H9 (cell line): ENCODE measurements around the gene PIK3C3. TPM values are rescaled to one million over a fixed set of nuclear protein-coding genes. Genes with fewer than 3 reads are reported as not detected.

Experiments used
- DNase-seq: peaks from one replicate; pipeline ENCODE4 v3.0.0-alpha.2; 2017
- H2AFZ ChIP-seq: one replicate; pipeline ENCODE4 v1.6.1; 2013; ENCODE audit warnings: mild to moderate bottlenecking, low read length, control low read depth, moderate library complexity
- H2AK5ac ChIP-seq: 2 replicates; pipeline ENCODE4 v1.6.1; 2013; ENCODE audit warnings: low read length, control low read depth, mixed read lengths; ENCODE audit not compliant: insufficient read length
- H2BK120ac ChIP-seq: one replicate; pipeline ENCODE4 v1.6.1; 2013; ENCODE audit warnings: low read depth, mild to moderate bottlenecking, low read length, control low read depth, inconsistent platforms; ENCODE audit not compliant: poor library complexity, severe bottlenecking
- H2BK12ac ChIP-seq: 2 replicates; pipeline ENCODE4 v1.6.1; 2013; ENCODE audit warnings: low read length, control low read depth, mixed read lengths, low read depth; ENCODE audit not compliant: insufficient read length
- H2BK15ac ChIP-seq: 2 replicates; pipeline ENCODE4 v1.6.1; 2013; ENCODE audit warnings: low read depth, low read length, control low read depth
- H2BK20ac ChIP-seq: one replicate; pipeline ENCODE4 v1.6.1; 2013; ENCODE audit warnings: low read depth, mild to moderate bottlenecking, low read length, control low read depth, inconsistent platforms; ENCODE audit not compliant: poor library complexity, severe bottlenecking
- H2BK5ac ChIP-seq: 2 replicates; pipeline ENCODE4 v1.6.1; 2013; ENCODE audit warnings: low read length, control low read depth, mixed read lengths; ENCODE audit not compliant: insufficient read length
- H3K14ac ChIP-seq: 2 replicates; pipeline ENCODE4 v1.6.1; 2013; ENCODE audit warnings: low read length, control low read depth; ENCODE audit not compliant: insufficient read depth
- H3K18ac ChIP-seq: 2 replicates; pipeline ENCODE4 v1.6.1; 2013; ENCODE audit warnings: low read depth, mild to moderate bottlenecking, mixed read lengths, low read length, control low read depth; ENCODE audit not compliant: insufficient read length
- H3K23ac ChIP-seq: 2 replicates; pipeline ENCODE4 v1.6.1; 2013; ENCODE audit warnings: low read length, control low read depth, mixed read lengths, low read depth; ENCODE audit not compliant: insufficient read length
- H3K23me2 ChIP-seq: 2 replicates; pipeline ENCODE4 v1.6.1; 2013; ENCODE audit warnings: low read depth, mild to moderate bottlenecking, mixed read lengths, low read length, control low read depth; ENCODE audit not compliant: insufficient read length, poor library complexity, severe bottlenecking
- H3K27ac ChIP-seq: 2 replicates; pipeline ENCODE4 v1.5.1; 2013; ENCODE audit warnings: low read length, control low read depth, mixed read lengths, low read depth; ENCODE audit not compliant: insufficient read length
- H3K27me3 ChIP-seq: 2 replicates; pipeline ENCODE4 v1.6.1; 2013; ENCODE audit warnings: low read length, control low read depth, inconsistent platforms; ENCODE audit not compliant: insufficient read depth
- H3K4ac ChIP-seq: 2 replicates; pipeline ENCODE4 v1.6.1; 2013; ENCODE audit warnings: low read depth, mild to moderate bottlenecking, control low read depth, inconsistent platforms, low read length, moderate library complexity
- H3K4me1 ChIP-seq: 2 replicates; pipeline ENCODE4 v1.6.1; 2013; ENCODE audit warnings: low read length, control low read depth, inconsistent platforms; ENCODE audit not compliant: insufficient read depth
- H3K4me2 ChIP-seq: 2 replicates; pipeline ENCODE4 v1.6.1; 2013; ENCODE audit warnings: low read length, control low read depth, mixed read lengths; ENCODE audit not compliant: insufficient read length, insufficient read depth
- H3K56ac ChIP-seq: 2 replicates; pipeline ENCODE4 v1.6.1; 2013; ENCODE audit warnings: low read depth, mild to moderate bottlenecking, mixed read lengths, low read length, control low read depth; ENCODE audit not compliant: insufficient read length
- H3K79me1 ChIP-seq: 2 replicates; pipeline ENCODE4 v1.6.1; 2013; ENCODE audit warnings: low read depth, mild to moderate bottlenecking, moderate library complexity, low read length, control low read depth, inconsistent platforms; ENCODE audit not compliant: insufficient read depth, poor library complexity, severe bottlenecking
- H3K79me2 ChIP-seq: 2 replicates; pipeline ENCODE4 v1.6.1; 2013; ENCODE audit warnings: low read length, control low read depth, inconsistent platforms; ENCODE audit not compliant: insufficient read depth
- H3K9ac ChIP-seq: 2 replicates; pipeline ENCODE4 v1.6.1; 2013; ENCODE audit warnings: low read length, control low read depth, mixed read lengths; ENCODE audit not compliant: insufficient read length; ENCODE audit errors: extremely low read depth
- H3K9me3 ChIP-seq: one replicate; pipeline ENCODE4 v1.6.1; 2013; ENCODE audit warnings: low read depth, low read length, inconsistent platforms; ENCODE audit not compliant: control insufficient read depth
- H3T11ph ChIP-seq: one replicate; pipeline ENCODE4 v1.6.1; 2013; ENCODE audit warnings: mild to moderate bottlenecking, low read length, control low read depth, inconsistent platforms
- H4K20me1 ChIP-seq: one replicate; pipeline ENCODE4 v1.6.1; 2013; ENCODE audit not compliant: control insufficient read depth, insufficient read length, insufficient read depth
- H4K5ac ChIP-seq: 2 replicates; pipeline ENCODE4 v1.6.1; 2013; ENCODE audit warnings: low read depth, mild to moderate bottlenecking, mixed read lengths, low read length, control low read depth; ENCODE audit not compliant: insufficient read length
- H4K8ac ChIP-seq: replicated peaks from 2 replicates; pipeline ENCODE4 v1.6.1; 2013; ENCODE audit warnings: low read length, control low read depth, mixed read lengths, low read depth; ENCODE audit not compliant: insufficient read length
- H4K91ac ChIP-seq: 2 replicates; pipeline ENCODE4 v1.6.1; 2013; ENCODE audit warnings: low read depth, mild to moderate bottlenecking, moderate library complexity, mixed read lengths, low read length, control low read depth; ENCODE audit not compliant: insufficient read length
- H3K27ac Mint-ChIP-seq, 3 experiments: 2 replicates in 2 of 3; 3 replicates in 1 of 3; pipeline ENCODE4 v1.8.0; 2020 to 2021; ENCODE audit warnings: mixed read lengths in 3 of 3, mild to moderate bottlenecking in 1 of 3, moderate library complexity in 1 of 3
- H3K27me3 Mint-ChIP-seq: 2 replicates; pipeline ENCODE4 v1.8.0; 2021; ENCODE audit warnings: low read depth, mild to moderate bottlenecking, moderate library complexity, mixed read lengths
- H3K36me3 Mint-ChIP-seq, 3 experiments: 2 replicates in 2 of 3; 3 replicates in 1 of 3; pipeline ENCODE4 v1.8.0; 2020 to 2021; ENCODE audit warnings: low read depth in 3 of 3, mixed read lengths in 3 of 3; ENCODE audit not compliant: insufficient read depth in 1 of 3
- H3K4me1 Mint-ChIP-seq, 2 experiments: 2 replicates each; pipeline ENCODE4 v1.8.0; 2020; ENCODE audit warnings: mixed read lengths in 2 of 2
- H3K4me3 Mint-ChIP-seq, 2 experiments: 2 replicates in 1 of 2; 3 replicates in 1 of 2; pipeline ENCODE4 v1.8.0; 2020 to 2021; ENCODE audit warnings: mild to moderate bottlenecking in 2 of 2, mixed read lengths in 2 of 2, moderate library complexity in 1 of 2
- H3K9me3 Mint-ChIP-seq, 2 experiments: 2 replicates in 1 of 2; 3 replicates in 1 of 2; pipeline ENCODE4 v1.8.0; 2020; ENCODE audit warnings: mild to moderate bottlenecking in 2 of 2, mixed read lengths in 2 of 2, moderate library complexity in 1 of 2
- total RNA-seq: library from RNA; stranded (reverse); gene quantifications from 2 replicates; pipeline ENCODE4 v1.2.1, GENCODE V29; 2021
- TF ChIP-seq, protein P1 (sequence below): fragments of 200-600 bp; sonication (generic); conservative IDR thresholded peaks from 3 replicates; pipeline ENCODE4 v1.8.0; 2021; ENCODE audit warnings: antibody characterized with exemption, mild to moderate bottlenecking

The PIK3C3 gene
- total RNA-seq, 1 experiment from 2014 or later: 48.8 TPM

DNA sequence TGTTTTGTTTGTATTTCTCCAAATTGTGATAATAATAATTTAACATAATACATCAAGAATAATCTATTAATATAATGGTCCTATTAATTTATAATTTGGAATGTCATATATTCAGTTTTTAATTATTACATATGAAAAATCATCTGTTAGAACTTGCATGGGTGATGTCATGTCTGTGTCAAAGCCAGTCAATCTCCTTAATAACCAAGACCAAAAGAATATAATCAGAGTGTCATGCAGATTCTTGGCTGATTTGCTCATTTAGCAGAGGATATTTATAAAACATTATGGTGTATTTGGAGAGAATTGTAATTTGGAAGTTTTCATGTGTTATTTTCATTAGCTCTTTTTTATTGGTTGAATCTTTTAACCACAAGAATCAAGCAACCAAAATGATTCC is 96.4 kb downstream of the PIK3C3 start:
- Histone ChIP-seq H3K23ac (no peak overlapping the region), H2BK12ac (no peak overlapping the region), H3K4ac (no peak overlapping the region), H3K79me2 (no peaks in the 10 kb centered on the region), H4K5ac (no peak overlapping the region), H2AK5ac (no peak overlapping the region), H3K9me3 (no peaks in the 10 kb centered on the region), H2BK5ac (no peak overlapping the region), H3K18ac (no peak overlapping the region), H2BK120ac (no peak overlapping the region), H4K20me1 (no peaks in the 10 kb centered on the region), H2AFZ (no peak overlapping the region), H3K56ac (no peak overlapping the region), H3K9ac (no peak overlapping the region), H3K23me2 (no peaks in the 10 kb centered on the region), H3T11ph (no peak overlapping the region), H3K4me1 (no peaks in the 10 kb centered on the region), H2BK15ac (no peak overlapping the region), H3K79me1 (no peaks in the 10 kb centered on the region), H2BK20ac (no peak overlapping the region), H4K91ac (no peak overlapping the region), H3K27ac (no peak overlapping the region), H3K27me3 (no peaks in the 10 kb centered on the region), H3K4me2 (no peak overlapping the region), H3K14ac (no peak overlapping the region), H4K8ac (no peak overlapping the region)
- no peak for DNase-seq
- TF ChIP-seq, protein P1, sequence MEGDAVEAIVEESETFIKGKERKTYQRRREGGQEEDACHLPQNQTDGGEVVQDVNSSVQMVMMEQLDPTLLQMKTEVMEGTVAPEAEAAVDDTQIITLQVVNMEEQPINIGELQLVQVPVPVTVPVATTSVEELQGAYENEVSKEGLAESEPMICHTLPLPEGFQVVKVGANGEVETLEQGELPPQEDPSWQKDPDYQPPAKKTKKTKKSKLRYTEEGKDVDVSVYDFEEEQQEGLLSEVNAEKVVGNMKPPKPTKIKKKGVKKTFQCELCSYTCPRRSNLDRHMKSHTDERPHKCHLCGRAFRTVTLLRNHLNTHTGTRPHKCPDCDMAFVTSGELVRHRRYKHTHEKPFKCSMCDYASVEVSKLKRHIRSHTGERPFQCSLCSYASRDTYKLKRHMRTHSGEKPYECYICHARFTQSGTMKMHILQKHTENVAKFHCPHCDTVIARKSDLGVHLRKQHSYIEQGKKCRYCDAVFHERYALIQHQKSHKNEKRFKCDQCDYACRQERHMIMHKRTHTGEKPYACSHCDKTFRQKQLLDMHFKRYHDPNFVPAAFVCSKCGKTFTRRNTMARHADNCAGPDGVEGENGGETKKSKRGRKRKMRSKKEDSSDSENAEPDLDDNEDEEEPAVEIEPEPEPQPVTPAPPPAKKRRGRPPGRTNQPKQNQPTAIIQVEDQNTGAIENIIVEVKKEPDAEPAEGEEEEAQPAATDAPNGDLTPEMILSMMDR: no peak
- Mint-ChIP-seq H3K4me3 (no peak overlapping the region), H3K9me3 (no peaks in the 10 kb centered on the region), H3K4me1 (peaks cover 8 to 11% of the 10 kb centered on the region in 2 experiments), H3K27me3 (no peaks in the 10 kb centered on the region), H3K36me3 (peaks cover 0 to 14% (median 8%) of the 10 kb centered on the region in 3 experiments; a peak in 5 of 7 replicates), H3K27ac (no peak overlapping the region)
